Tibial nerve (tissue), 4 donors: ENCODE data around the gene CCDC69. TPM values are rescaled to one million over a fixed set of nuclear protein-coding genes. Genes with fewer than 3 reads are reported as not detected.

Experiments
- DNase-seq, 2 donors: peaks; one replicate each; pipeline ENCODE4 v3.0.0-alpha.2; 2019; ENCODE audit warnings: low spot score in 2 of 2
- H3K27ac ChIP-seq, 4 donors: fragments of 200-600 bp; sonication (generic) in 3 of 4; one replicate each; pipeline ENCODE4 v1.5.1; 2017 to 2019; ENCODE audit warnings: mild to moderate bottlenecking in 1 of 4
- H3K27me3 ChIP-seq, 2 donors: fragments of 200-600 bp; sonication (generic) in 1 of 2; one replicate each; pipeline versions ENCODE4 v1.5.1 to v1.6.0; 2017 to 2019
- H3K36me3 ChIP-seq, 3 donors: fragments of 200-600 bp; sonication (generic); one replicate each; pipeline ENCODE4 v1.5.1; 2018 to 2019
- H3K4me1 ChIP-seq, 4 donors: fragments of 200-600 bp; sonication (generic) in 3 of 4; one replicate each; pipeline ENCODE4 v1.5.1; 2017 to 2019
- H3K4me3 ChIP-seq, 4 donors: fragments of 200-600 bp; sonication (generic) in 3 of 4; one replicate each; pipeline ENCODE4 v1.5.1; 2017 to 2019; ENCODE audit warnings: mild to moderate bottlenecking in 1 of 4, moderate library complexity in 1 of 4
- H3K9me3 ChIP-seq, 4 donors: fragments of 200-600 bp; sonication (generic) in 3 of 4; one replicate each; pipeline ENCODE4 v1.5.1; 2017 to 2019
- EP300 ChIP-seq, 2 donors: sonication (generic); formaldehyde crosslinking; IDR thresholded peaks; one replicate each; pipeline ENCODE4 v1.6.1; 2017; ENCODE audit warnings: antibody characterized with exemption in 2 of 2, mild to moderate bottlenecking in 1 of 2
- POLR2A ChIP-seq, 2 donors: fragments of 450-650 bp; IDR thresholded peaks; one replicate each; pipeline ENCODE4 v1.6.1; 2017; ENCODE audit warnings: antibody characterized with exemption in 2 of 2, mild to moderate bottlenecking in 2 of 2, moderate library complexity in 2 of 2
- WGBS, 2 donors: methylation state at CpG; one replicate each; pipeline ENCODE4 v1.1.5; 2018; 5-methylcytosine and 5-hydroxymethylcytosine counted together
- total RNA-seq, 4 donors: library from RNA; depleted of rRNA; stranded (reverse); fragments of >200 nt; gene quantifications; one replicate each; pipeline ENCODE4 v1.1.0, GENCODE V29; 2016
- TF ChIP-seq, protein P1 (sequence below), 5 experiments: fragments of 200-600 bp in 3 of 5; fragments of 450-650 bp in 2 of 5; sonication (generic) in 3 of 5; IDR thresholded peaks; one replicate each; pipeline ENCODE4 v1.5.1; 2016 to 2019; ENCODE audit warnings: antibody characterized with exemption in 5 of 5, mild to moderate bottlenecking in 3 of 5, moderate library complexity in 2 of 5

CCDC69 gene, protein sequence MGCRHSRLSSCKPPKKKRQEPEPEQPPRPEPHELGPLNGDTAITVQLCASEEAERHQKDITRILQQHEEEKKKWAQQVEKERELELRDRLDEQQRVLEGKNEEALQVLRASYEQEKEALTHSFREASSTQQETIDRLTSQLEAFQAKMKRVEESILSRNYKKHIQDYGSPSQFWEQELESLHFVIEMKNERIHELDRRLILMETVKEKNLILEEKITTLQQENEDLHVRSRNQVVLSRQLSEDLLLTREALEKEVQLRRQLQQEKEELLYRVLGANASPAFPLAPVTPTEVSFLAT
- 100 to 1,000 TPM in 3 of 4 donors, 10 to 100 TPM in 1; 95.6 to 201 (median 112) TPM for total RNA-seq

DNA sequence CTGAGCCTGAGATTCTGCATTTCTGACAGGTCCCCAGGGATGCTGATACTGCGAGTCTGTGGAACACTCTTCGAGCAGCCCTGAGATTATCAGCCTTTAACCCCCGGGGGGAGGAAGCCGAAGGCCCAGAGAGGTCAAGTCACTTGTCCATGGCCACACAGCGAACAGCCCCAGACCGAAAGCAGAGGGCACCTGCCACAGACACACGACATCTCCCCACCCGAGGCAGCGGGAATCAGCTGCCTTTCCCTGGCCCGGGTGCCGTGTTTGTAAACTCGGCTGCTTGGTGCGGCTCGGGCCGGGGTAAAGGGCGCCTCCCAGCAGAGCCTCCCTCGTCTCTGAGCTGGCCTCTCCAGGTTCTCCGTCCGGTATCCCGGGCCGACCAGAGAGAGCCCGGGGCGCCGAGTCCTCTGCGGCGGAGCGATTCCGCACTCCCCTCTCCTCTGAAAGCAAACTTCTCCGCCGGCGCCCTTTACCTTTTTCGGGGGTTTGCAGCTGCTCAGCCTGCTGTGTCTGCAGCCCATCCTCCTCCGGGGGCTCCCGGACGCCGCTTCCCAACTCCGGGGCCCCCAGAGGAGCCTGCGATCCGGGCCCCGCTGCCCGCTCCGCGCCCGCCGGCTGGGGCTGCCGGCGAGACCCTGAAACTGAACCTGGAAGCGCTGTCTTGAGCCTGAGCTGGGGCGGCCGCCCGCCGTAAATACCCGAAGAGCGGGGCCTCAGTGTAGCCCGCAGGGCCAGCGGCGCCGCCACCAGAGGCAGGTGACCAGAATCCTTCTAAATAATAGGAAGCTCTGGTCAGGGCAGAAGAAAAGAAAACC, at the start of gene CCDC69:
CCDC69 (minus strand) TSS at position 646 of the 818 bp plus-strand sequence; CDS start at position 524, 122 bp downstream.
- peak; percentile 52 to 57 for DNase-seq
- Histone ChIP-seq H3K4me3 (peak within 1 kb of the TSS; percentile 81 to 91 (median 84)), H3K36me3 (no peaks in the 10 kb centered on the region), H3K4me1 (peaks cover 0 to 48% (median 25%) of the 10 kb centered on the region in 4 donors), H3K9me3 (no peaks in the 10 kb centered on the region), H3K27ac (peak within 1 kb of the TSS; percentile 62 to 90 (median 84)), H3K27me3 (no peaks in the 10 kb centered on the region)
- TF ChIP-seq POLR2A (IDR thresholded peaks at IDR 0.05) = peak; percentile 55 to 73
- peak in 1 of 2 donors; percentile 75 for TF ChIP-seq EP300 (IDR thresholded peaks at IDR 0.05)
- TF ChIP-seq, protein P1, sequence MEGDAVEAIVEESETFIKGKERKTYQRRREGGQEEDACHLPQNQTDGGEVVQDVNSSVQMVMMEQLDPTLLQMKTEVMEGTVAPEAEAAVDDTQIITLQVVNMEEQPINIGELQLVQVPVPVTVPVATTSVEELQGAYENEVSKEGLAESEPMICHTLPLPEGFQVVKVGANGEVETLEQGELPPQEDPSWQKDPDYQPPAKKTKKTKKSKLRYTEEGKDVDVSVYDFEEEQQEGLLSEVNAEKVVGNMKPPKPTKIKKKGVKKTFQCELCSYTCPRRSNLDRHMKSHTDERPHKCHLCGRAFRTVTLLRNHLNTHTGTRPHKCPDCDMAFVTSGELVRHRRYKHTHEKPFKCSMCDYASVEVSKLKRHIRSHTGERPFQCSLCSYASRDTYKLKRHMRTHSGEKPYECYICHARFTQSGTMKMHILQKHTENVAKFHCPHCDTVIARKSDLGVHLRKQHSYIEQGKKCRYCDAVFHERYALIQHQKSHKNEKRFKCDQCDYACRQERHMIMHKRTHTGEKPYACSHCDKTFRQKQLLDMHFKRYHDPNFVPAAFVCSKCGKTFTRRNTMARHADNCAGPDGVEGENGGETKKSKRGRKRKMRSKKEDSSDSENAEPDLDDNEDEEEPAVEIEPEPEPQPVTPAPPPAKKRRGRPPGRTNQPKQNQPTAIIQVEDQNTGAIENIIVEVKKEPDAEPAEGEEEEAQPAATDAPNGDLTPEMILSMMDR (IDR thresholded peaks at IDR 0.05) = peak in 3 of 5 experiments; percentile 24 to 48 (median 45)
- WGBS, 2 donors = 0 to 2% methylated on average over 44 to 48 of the region's 58 CpGs

DNA sequence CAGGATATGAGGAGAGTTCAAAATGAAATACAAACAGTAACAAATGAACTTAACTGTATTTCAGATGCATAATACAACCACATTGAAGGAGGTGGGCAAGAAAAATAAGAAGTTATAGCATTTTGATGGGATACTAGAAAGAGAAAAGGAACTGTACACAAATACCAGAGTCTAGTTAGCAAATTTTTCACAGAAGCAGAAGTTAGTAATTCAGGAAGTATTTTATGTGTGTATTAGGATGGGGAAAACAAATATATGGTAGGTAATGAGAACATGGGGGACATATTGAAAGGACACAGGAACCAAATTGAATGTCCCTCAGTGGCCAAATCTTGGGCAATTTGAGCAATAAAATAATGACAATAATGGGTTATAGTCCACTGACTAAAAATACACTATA, 47.4 kb upstream of the CCDC69 start:
- Histone ChIP-seq H3K4me3 (no peak overlapping the region), H3K4me1 (no peaks in the 10 kb centered on the region), H3K9me3 (no peaks in the 10 kb centered on the region), H3K36me3 (peaks cover 0 to 45% (median 11%) of the 10 kb centered on the region in 3 donors), H3K27ac (no peak overlapping the region), H3K27me3 (no peaks in the 10 kb centered on the region)
- no peak for DNase-seq
- TF ChIP-seq POLR2A (IDR thresholded peaks at IDR 0.05) = no peak
- TF ChIP-seq EP300 (IDR thresholded peaks at IDR 0.05) = no peak
- TF ChIP-seq, protein P1 (IDR thresholded peaks at IDR 0.05) = no peak

DNA sequence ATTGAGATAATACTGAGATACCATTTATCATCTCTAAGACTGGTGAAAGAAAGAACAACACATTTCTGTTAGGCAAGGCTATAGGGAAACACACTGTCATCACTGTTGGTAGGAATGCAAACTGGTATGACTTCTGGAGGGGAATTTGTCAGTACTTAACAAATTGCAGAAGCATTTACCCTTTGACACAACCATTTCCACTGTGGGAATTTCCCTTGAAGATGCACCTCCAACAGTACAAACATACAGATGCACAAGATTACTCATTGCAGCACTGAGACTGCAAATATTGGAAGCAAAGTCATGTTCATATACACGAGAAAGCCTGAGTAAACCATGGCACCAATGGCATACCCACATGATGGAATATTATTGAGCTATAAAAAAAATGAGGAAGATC, 46.7 kb upstream of the CCDC69 start:
- TF ChIP-seq POLR2A (IDR thresholded peaks at IDR 0.05) = no peak
- TF ChIP-seq, protein P1 (IDR thresholded peaks at IDR 0.05) = no peak
- no peak for TF ChIP-seq EP300 (IDR thresholded peaks at IDR 0.05)
- WGBS, 2 donors = 52 to 59% methylated on average over 1 of the region's 1 CpG
- Histone ChIP-seq H3K27me3 (no peaks in the 10 kb centered on the region), H3K4me3 (no peak overlapping the region), H3K9me3 (no peaks in the 10 kb centered on the region), H3K36me3 (peaks cover 0 to 52% (median 11%) of the 10 kb centered on the region in 3 donors), H3K4me1 (no peaks in the 10 kb centered on the region), H3K27ac (no peak overlapping the region)
- no peak for DNase-seq

DNA sequence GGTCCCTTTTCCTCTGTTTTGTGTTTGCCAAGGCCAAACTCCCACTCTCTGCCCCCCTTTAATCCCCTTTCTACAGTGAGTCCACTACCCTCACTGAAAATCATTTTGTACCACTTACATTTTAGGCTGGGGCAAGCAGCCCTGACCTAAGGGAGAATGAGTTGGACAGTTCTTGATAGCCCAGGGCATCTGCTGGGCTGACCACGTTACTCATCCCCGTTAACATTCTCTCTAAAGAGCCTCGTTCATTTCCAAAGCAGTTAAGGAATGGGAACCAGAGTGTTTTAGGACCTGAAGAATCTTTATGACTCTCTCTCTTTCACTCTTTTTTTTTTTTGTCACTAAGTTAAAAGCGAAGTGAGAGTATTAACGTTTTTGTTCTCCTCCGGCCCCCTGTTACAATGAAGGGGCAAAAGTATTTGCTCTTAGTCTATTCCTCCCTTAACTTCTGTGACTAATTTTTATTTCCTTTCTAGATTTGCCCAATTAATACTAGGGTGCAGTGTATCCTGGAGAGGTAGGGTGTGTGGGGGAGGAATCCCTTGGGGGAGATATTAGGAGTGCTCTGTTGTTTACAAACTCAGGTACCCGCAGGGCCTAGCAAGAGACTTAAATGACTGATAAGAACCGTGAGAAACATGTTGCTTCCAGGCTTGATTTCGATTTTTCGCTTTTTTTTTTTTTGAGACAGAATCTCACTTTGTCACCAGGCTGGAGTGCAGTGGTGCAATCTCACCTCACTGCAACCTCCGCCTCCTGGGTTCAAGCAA, 43.8 kb upstream of the CCDC69 start:
- Histone ChIP-seq H3K36me3 (peaks cover 0 to 74% (median 21%) of the 10 kb centered on the region in 3 donors), H3K27ac (no peak overlapping the region), H3K4me1 (no peaks in the 10 kb centered on the region), H3K4me3 (no peak overlapping the region), H3K9me3 (no peaks in the 10 kb centered on the region), H3K27me3 (no peaks in the 10 kb centered on the region)
- TF ChIP-seq POLR2A (IDR thresholded peaks at IDR 0.05) = no peak
- TF ChIP-seq EP300 (IDR thresholded peaks at IDR 0.05) = no peak
- TF ChIP-seq, protein P1 (IDR thresholded peaks at IDR 0.05) = no peak
- WGBS, 2 donors = 78 to 79% methylated on average over 11 of the region's 11 CpGs
- DNase-seq = no peak
